ENCODE results near the gene HHIPL1. TPM values are rescaled to one million over a fixed set of nuclear protein-coding genes. Genes with fewer than 3 reads are reported as not detected.
A peak's percentile ranks its signal among the peaks of the same experiment; 100 is the strongest.

The HHIPL1 gene
- total RNA-seq, 1 donor from 2014 or later = 2.7 TPM

DNA sequence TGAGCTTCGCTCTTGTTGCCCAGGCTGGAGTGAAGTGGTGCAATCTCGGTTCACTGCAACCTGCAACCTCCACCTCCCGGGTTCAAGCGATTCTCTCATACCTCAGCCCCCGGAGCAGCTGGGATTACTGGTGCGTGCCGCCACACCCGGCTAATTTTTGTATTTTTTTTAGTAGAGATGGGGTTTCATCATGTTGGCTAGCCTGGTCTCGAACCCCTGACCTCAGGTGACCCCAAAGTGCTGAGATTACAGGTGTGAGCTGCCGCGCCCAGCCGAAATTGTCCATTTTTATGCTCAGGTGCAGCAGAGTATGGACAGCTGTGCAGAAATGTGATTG is 20.0 kb downstream of the HHIPL1 start:
- TF ChIP-seq, protein P1, sequence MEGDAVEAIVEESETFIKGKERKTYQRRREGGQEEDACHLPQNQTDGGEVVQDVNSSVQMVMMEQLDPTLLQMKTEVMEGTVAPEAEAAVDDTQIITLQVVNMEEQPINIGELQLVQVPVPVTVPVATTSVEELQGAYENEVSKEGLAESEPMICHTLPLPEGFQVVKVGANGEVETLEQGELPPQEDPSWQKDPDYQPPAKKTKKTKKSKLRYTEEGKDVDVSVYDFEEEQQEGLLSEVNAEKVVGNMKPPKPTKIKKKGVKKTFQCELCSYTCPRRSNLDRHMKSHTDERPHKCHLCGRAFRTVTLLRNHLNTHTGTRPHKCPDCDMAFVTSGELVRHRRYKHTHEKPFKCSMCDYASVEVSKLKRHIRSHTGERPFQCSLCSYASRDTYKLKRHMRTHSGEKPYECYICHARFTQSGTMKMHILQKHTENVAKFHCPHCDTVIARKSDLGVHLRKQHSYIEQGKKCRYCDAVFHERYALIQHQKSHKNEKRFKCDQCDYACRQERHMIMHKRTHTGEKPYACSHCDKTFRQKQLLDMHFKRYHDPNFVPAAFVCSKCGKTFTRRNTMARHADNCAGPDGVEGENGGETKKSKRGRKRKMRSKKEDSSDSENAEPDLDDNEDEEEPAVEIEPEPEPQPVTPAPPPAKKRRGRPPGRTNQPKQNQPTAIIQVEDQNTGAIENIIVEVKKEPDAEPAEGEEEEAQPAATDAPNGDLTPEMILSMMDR (IDR thresholded peaks at IDR 0.05) = no peak
- Mint-ChIP-seq H3K4me1 (ENCODE audit: unreplicated experiment) (peaks cover 12% of the 10 kb centered on the region), H3K9me3 (ENCODE audit: unreplicated experiment) (no peaks in the 10 kb centered on the region), H3K27me3 (ENCODE audit: unreplicated experiment) (no peaks in the 10 kb centered on the region), H3K27ac (ENCODE audit: unreplicated experiment) (no peak overlapping the region), H3K4me3 (ENCODE audit: unreplicated experiment) (no peak overlapping the region), H3K36me3 (ENCODE audit: unreplicated experiment) (peaks cover 4% of the 10 kb centered on the region)
- no peak for DNase-seq (ENCODE audit: extremely low spot score, unreplicated experiment)

DNA sequence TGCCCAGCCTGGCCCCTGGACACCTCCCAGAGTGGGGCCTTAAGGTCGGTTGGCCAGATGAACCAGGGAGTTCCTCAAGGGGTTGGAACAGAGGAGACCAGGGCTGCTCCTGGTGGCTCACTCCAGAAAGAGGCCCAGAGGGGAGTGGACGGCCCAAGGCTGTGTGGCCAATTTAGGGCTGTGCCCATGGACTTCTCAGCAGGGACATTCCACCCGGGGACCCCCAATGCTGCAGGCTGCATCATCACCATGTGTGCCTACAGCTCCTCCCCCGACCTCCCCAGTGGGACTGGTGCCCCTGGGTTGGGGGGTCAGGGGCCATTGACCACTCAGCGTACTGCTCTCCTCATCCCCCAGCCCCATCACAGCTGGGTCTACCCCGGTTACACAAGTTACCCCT is 21.6 kb downstream of the HHIPL1 start:
- no peaks in the 10 kb centered on the region for H3K27me3 Mint-ChIP-seq (ENCODE audit: unreplicated experiment)
- no peaks in the 10 kb centered on the region for H3K9me3 Mint-ChIP-seq (ENCODE audit: unreplicated experiment)
- H3K4me1 Mint-ChIP-seq (ENCODE audit: unreplicated experiment) = peaks cover 15% of the 10 kb centered on the region
- TF ChIP-seq, protein P1 (IDR thresholded peaks at IDR 0.05) = no peak
- peaks cover 4% of the 10 kb centered on the region for H3K36me3 Mint-ChIP-seq (ENCODE audit: unreplicated experiment)
- no peak overlapping the region for H3K4me3 Mint-ChIP-seq (ENCODE audit: unreplicated experiment)
- H3K27ac Mint-ChIP-seq (ENCODE audit: unreplicated experiment) = no peak overlapping the region
- no peak for DNase-seq (ENCODE audit: extremely low spot score, unreplicated experiment)

DNA sequence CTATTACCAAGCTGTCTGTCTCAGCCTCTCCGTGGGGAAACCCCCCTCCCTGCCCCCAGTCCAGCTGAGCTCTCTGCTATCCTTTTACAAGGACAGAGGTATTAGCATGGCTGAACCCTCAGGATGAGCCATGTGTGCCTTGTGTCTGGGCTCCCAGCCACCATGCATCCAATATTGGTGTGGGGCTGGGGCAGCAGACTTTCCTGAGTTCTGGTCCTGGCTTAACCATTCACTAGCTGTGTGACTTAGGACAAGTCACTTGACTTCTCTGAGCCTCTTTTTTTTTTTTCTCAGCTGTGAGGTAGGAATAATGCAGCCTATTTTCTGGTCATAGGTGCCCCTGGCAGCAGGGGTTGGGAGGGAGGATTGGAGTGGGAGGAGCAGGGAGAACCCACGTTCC is 22.1 kb downstream of the HHIPL1 start:
- DNase-seq (ENCODE audit: extremely low spot score, unreplicated experiment) = no peak
- H3K36me3 Mint-ChIP-seq (ENCODE audit: unreplicated experiment) = peaks cover 4% of the 10 kb centered on the region
- H3K27me3 Mint-ChIP-seq (ENCODE audit: unreplicated experiment) = no peaks in the 10 kb centered on the region
- TF ChIP-seq, protein P1 (IDR thresholded peaks at IDR 0.05) = no peak
- no peak overlapping the region for H3K4me3 Mint-ChIP-seq (ENCODE audit: unreplicated experiment)
- peaks cover 20% of the 10 kb centered on the region for H3K4me1 Mint-ChIP-seq (ENCODE audit: unreplicated experiment)
- H3K27ac Mint-ChIP-seq (ENCODE audit: unreplicated experiment) = no peak overlapping the region
- no peaks in the 10 kb centered on the region for H3K9me3 Mint-ChIP-seq (ENCODE audit: unreplicated experiment)

DNA sequence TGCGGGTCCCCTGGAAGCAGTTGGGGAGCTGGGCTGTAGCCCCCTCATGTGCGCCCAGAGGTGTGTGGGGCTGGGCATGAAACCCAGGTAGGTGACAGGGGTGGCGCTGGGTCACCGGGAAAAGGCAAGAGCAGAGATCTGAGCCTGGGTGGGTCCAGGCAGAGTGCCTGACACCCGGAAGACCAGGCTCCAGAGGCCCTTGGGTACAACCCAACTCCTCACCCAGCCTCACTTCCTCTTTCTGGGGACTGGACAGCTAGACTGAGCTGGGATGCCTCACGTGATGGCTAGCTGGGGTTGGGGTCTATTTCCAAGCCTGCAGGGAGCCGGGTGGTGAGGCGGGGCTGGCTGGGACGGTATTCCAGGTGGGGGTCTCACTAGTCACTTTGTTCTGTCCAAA is 22.9 kb downstream of the HHIPL1 start:
- Mint-ChIP-seq H3K9me3 (ENCODE audit: unreplicated experiment) (no peaks in the 10 kb centered on the region), H3K27ac (ENCODE audit: unreplicated experiment) (no peak overlapping the region), H3K4me3 (ENCODE audit: unreplicated experiment) (no peak overlapping the region), H3K36me3 (ENCODE audit: unreplicated experiment) (peaks cover 4% of the 10 kb centered on the region), H3K4me1 (ENCODE audit: unreplicated experiment) (peaks cover 24% of the 10 kb centered on the region), H3K27me3 (ENCODE audit: unreplicated experiment) (no peaks in the 10 kb centered on the region)
- TF ChIP-seq, protein P1 (IDR thresholded peaks at IDR 0.05) = no peak
- no peak for DNase-seq (ENCODE audit: extremely low spot score, unreplicated experiment)

DNA sequence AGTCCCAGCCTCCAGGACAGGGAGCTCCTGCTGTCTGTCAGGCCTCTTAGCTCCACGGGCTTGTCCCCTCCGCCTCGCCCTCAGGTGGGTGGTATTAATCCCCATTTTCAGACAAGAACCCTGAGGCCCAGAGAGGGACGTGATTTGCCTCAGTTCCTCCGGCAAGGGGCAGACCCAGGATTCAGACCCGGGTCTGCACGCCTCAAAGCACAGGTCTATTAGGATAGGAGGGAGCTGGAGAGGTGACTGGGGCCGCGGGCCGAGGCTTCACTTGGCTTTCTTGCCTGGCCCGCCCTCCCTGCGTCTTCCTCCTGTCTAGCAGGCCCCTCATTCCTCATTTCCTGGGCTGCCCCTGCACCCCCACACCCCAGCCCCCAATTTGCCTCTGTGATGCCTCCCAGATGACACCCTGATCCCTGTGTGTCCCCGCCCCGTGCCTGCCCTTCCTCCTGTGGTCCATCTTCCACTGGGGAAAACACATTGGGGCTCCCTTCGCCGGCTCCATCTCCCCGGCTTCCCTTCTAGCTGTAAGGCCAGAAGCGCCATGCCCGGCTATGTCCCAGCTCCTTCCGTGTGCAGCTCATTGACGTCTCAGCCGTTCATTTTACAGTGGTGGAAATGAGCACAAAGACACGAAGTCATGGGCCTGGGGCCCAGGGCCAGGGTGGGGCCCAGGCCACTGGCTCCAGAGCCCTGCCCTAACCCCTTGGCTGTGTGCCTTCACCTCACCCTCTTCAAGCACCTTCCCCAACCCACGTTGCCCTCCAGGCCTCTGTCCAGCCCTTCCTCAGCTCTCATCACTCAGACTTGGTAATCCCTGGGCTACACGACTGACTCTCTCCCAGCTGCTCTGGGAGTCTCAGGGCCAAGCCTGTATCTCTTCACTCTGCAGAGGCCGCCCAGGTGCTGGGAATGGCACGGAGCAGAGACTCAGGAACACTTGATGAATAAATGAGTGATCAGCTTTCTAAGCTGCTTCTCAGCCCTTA is 23.7 kb downstream of the HHIPL1 start:
- no peak overlapping the region for H3K4me3 Mint-ChIP-seq (ENCODE audit: unreplicated experiment)
- no peaks in the 10 kb centered on the region for H3K27me3 Mint-ChIP-seq (ENCODE audit: unreplicated experiment)
- H3K36me3 Mint-ChIP-seq (ENCODE audit: unreplicated experiment) = peaks cover 4% of the 10 kb centered on the region
- H3K27ac Mint-ChIP-seq (ENCODE audit: unreplicated experiment) = peak overlapping the region; percentile 57
- no peak for DNase-seq (ENCODE audit: extremely low spot score, unreplicated experiment)
- H3K9me3 Mint-ChIP-seq (ENCODE audit: unreplicated experiment) = no peaks in the 10 kb centered on the region
- TF ChIP-seq, protein P1 (IDR thresholded peaks at IDR 0.05) = no peak
- H3K4me1 Mint-ChIP-seq (ENCODE audit: unreplicated experiment) = peaks cover 25% of the 10 kb centered on the region
